Stimulated activated naive CD8-positive, alpha-beta T cell treated with anti-CD3 and anti-CD28 coated beads, Interleukin-15, Interleukin-2, amounts not matched to agents 100 U/mL and 50 U/mL, for 24 hours (primary cell): ENCODE results near the gene RAB11FIP5.

Experiments used
- ATAC-seq: fragments of 150-1000 bp; cut with Tn5 transposase; one replicate; pipeline ENCODE4 v1.10.0; 2021
- DNase-seq: peaks from one replicate; pipeline ENCODE4 v3.0.0; 2021

Gene RAB11FIP5

DNA sequence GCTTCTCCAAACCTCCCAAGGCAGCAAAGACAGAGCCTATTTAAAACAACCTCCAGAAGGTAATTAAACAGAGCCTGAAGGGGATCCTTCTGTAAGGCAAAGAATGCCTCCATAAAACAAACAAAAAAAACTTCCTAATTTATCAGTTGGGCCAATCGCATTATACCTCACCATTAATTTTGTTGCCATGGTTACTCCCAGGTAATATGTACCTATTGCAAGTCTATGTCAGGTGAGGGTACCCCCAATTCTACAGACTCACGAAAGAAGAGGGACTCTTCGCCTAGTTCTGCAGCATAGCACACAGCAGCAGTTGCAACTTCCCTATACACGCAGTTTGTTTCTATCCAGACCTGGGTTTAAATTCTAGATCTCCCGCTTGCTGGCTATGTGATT is 80.0 kb downstream of the RAB11FIP5 start:
- ATAC-seq: no peak

DNA sequence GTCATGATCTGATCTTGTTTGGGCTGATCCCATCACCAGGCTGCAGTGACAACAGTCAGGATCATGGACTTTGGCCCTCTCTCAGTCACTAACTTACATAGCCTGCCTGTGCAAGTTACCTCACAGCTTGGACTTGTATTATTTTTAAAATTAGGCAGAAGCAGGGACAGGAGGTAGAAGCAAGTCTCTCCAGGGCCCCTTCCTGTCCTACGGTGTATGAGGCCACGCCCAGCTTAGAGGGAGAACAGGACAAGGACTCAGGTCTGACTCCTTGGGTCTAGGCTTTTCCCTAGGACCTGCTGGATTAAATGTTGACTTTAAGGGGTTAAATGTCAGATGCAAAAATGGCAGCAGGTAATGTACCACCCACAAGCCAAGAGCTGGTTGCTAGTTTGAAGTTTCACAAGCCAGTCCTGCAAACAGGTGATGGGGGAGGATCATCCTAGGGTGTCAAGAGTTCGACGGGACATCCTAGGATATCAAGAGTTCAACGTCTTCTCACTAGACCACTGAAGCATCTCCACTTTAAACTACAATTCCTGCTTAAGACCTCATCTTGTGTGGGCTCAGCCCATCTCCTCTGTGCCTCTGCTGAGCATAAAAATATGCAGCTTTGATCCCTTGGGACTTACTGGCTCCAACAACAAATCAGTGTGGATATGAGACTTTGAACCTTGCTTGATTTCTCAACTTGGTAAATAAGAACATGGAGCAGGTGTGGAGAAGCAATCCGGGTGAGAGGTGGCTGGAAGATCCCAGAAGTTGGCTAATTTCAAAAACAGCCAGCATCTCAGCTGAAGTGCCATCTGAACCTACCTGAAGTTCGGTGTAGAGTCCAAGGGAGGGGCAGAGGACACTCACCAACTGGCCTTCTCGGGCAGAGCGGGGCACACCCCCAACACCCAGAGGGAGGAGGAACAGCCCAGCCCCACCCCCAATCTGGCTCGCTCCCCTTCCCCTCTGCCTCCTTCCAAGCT is 80.7 kb downstream of the RAB11FIP5 start:
- DNase-seq: no peak
- ATAC-seq: no peak

More for the DNA sequence above, 80.0 kb downstream of the RAB11FIP5 start:
- no peak for DNase-seq

DNA sequence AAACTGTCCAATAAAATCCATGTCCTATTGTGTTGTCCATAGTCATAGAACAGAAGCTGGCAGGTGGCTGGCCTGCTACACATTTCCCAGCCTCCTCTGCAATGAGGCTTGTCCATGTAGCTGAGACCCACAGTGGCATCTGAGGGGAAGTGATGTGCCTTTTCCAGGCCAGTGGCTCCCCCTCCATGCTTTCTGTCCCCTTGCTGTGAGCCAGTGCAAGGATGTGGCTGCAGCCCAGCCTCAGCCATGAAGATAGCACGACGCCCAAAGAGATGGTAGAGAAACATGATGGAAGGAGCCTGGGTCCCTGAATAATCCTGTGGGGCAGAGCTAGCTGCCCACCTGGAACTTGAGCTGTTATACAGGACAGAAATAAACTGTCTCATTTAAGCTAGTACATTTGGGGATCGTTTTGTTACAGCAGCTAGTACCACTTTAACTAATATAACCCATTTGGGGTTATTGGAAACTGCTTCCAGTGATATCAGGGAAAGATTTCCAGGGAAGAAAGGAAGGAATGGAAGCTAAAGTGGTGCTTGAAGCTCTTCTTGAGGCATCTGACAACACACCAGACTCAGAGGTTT is 81.6 kb downstream of the RAB11FIP5 start:
- no peak for DNase-seq
- ATAC-seq: no peak

DNA sequence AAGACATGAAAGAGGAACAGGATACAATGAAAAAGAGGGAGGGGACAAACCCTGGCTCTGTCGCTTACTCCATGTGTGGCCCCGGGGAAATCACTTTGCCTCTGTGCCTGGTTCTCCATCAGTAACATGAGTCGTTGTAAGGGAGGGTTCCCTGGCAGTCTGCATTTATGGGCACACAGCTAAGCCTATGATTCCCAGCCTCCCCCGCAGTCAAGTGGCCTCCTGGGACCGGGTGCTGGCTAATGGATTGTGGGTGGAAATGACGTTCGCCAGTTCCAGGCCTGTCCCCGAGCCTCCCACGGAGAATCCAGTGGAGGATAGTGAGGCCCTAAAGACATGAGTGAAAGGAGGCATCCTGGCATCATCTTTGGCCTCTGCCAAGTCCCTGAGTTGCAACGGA is 83.9 kb downstream of the RAB11FIP5 start:
- DNase-seq: no peak

DNA sequence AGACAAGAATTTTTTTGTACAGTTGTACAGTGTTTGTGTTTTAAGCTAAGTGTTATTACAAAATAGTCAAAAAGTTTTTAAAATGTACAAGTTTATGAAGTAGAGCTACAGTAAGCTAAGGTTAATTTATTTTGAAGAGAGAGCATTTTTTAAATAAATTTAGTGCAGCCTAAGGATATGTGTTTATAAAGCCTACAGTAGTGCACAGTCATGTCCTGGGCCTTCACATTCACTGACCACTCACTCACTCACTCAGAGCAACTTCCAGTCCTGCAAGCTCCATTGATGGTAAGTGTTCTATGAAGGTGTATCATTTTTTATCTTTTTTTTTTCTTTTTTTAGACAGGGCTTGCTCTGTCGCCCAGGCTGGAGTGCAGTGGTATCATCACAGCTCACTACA is 85.4 kb downstream of the RAB11FIP5 start:
- ATAC-seq (no peak), DNase-seq (no peak)

More for the DNA sequence above, 83.9 kb downstream of the RAB11FIP5 start:
- no peak for ATAC-seq

DNA sequence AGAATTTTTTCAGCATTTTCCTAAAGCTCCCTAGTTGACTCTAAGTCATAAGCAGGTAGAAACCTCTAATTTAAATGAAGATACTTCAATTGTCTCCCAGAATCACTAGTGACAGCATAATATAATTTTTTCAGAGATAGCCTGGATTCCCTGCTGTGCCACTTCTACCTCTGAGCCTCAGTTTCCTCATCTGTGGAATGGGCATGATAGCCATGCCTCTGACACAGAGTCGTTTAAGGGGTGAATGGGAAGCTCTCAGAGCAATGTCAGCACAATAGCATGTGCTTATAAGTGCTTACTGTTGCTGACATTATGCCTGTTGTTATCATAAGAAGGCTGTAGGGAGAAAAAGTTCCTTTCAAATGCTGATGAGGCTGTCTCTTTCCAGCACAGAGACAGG is 89.3 kb downstream of the RAB11FIP5 start:
- DNase-seq (no peak), ATAC-seq (no peak)
